Measurements from ENCODE around the gene TGFA. TPM values are rescaled to one million over a fixed set of nuclear protein-coding genes. Genes with fewer than 3 reads are reported as not detected.

TGFA gene
- total RNA-seq, 1 donor from 2014 or later: 1.4 TPM

DNA sequence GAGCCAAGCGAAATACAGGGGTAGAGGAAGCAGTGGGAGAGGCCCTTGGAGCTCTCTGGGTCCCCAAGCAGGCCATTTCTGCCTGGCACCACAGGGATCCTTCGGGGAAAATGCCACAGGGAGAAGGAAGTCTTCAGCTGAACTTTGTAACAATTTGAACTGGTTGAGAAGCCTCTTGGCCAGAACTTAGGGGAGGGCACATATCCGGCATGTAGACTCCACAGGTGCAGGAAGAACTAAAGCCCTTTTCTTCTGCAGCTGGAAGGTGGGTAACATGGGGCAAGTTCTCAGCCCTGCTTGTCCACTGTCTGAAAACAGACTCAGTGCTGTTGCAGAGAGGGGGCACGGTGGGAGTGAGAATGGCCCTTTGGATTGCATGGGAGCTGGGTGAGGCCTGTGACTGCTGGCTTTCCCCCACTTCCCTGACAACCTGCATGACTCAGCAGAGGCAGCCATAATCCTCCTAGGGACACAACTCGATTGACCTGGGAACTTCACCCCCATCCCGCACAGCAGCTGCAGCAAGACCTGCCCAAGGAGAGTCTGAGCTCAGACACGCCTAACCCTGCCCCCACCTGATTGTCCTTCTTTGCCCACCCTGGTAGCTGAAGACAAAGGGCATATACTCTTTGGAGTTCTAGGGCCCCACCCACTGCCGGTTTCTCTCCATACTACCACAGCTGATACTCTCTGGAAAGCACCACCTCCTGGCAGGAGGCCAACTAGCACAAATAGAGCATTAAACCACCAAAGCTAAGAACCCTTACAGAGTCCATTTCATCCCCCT is 150.2 kb downstream of the TGFA start:
- FAIRE-seq (no peak), DNase-seq (ENCODE audit: low read depth) (no peak)
- no peak overlapping the region for H2AFZ ChIP-seq (ENCODE audit: low read depth, low read length)
- peak overlapping the region; percentile 66 for H3K27ac Mint-ChIP-seq (ENCODE audit: unreplicated experiment)
- no peaks in the 10 kb centered on the region for H4K20me1 ChIP-seq (ENCODE audit: insufficient read depth, low read length)
- TF ChIP-seq EZH2 (IDR thresholded peaks at IDR 0.05; ENCODE audit: insufficient read depth, low read length): no peak
- TF ChIP-seq, protein P1, sequence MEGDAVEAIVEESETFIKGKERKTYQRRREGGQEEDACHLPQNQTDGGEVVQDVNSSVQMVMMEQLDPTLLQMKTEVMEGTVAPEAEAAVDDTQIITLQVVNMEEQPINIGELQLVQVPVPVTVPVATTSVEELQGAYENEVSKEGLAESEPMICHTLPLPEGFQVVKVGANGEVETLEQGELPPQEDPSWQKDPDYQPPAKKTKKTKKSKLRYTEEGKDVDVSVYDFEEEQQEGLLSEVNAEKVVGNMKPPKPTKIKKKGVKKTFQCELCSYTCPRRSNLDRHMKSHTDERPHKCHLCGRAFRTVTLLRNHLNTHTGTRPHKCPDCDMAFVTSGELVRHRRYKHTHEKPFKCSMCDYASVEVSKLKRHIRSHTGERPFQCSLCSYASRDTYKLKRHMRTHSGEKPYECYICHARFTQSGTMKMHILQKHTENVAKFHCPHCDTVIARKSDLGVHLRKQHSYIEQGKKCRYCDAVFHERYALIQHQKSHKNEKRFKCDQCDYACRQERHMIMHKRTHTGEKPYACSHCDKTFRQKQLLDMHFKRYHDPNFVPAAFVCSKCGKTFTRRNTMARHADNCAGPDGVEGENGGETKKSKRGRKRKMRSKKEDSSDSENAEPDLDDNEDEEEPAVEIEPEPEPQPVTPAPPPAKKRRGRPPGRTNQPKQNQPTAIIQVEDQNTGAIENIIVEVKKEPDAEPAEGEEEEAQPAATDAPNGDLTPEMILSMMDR (IDR thresholded peaks at IDR 0.05; ENCODE audit: insufficient read depth, low read depth, low read length): no peak
- no peak overlapping the region for H3K27ac ChIP-seq (ENCODE audit: low read depth, low read length)
- H3K4me1 ChIP-seq (ENCODE audit: insufficient read depth, low read length): no peaks in the 10 kb centered on the region
- peaks cover 10% of the 10 kb centered on the region for H3K27me3 ChIP-seq (ENCODE audit: insufficient read depth, low read length)
- H3K36me3 ChIP-seq (ENCODE audit: insufficient read depth, low read length): no peaks in the 10 kb centered on the region
- peaks cover 2% of the 10 kb centered on the region for H3K36me3 Mint-ChIP-seq (ENCODE audit: low read depth, unreplicated experiment)
- H3K79me2 ChIP-seq (ENCODE audit: insufficient read depth, low read length): no peaks in the 10 kb centered on the region
- no peak overlapping the region for H3K4me3 Mint-ChIP-seq (ENCODE audit: unreplicated experiment)
- no peak overlapping the region for H3K4me2 ChIP-seq (ENCODE audit: low read length)
- H3K27me3 Mint-ChIP-seq (ENCODE audit: low read depth, unreplicated experiment): peaks cover 17% of the 10 kb centered on the region
- no peaks in the 10 kb centered on the region for H3K9me3 ChIP-seq (ENCODE audit: insufficient read depth, low read depth, low read length)
- H3K9me3 Mint-ChIP-seq (ENCODE audit: unreplicated experiment): peaks cover 15% of the 10 kb centered on the region
- no peak overlapping the region for H3K4me3 ChIP-seq (ENCODE audit: insufficient read depth, low read depth, low read length)
- H3K4me1 Mint-ChIP-seq (ENCODE audit: low read depth, unreplicated experiment): no peaks in the 10 kb centered on the region
- H3K9ac ChIP-seq (ENCODE audit: low read length): no peak overlapping the region

DNA sequence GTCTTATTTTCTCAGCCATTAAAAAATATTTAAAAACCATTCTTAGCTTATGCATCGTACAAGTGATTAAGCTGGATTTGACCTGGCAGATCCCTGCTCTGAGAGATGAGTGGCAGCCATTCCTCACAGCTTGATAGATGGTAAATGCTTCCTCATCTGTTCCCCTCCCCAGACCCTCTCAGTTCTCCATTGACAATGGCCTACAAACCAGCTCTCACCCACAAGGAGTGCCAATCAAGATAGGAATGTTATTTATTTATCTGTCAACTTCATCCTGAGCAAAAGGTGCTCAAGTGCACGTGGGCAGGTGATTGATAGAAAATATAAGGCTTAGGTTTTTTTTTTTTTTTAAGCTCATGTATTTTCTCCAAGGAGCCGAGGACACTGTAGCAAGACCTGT is 153.1 kb downstream of the TGFA start:
- Histone ChIP-seq H3K4me3 (ENCODE audit: insufficient read depth, low read depth, low read length) (no peak overlapping the region), H3K27ac (ENCODE audit: low read depth, low read length) (no peak overlapping the region), H3K9me3 (ENCODE audit: insufficient read depth, low read depth, low read length) (no peaks in the 10 kb centered on the region), H3K36me3 (ENCODE audit: insufficient read depth, low read length) (no peaks in the 10 kb centered on the region), H3K4me1 (ENCODE audit: insufficient read depth, low read length) (no peaks in the 10 kb centered on the region), H2AFZ (ENCODE audit: low read depth, low read length) (no peak overlapping the region), H4K20me1 (ENCODE audit: insufficient read depth, low read length) (no peaks in the 10 kb centered on the region), H3K27me3 (ENCODE audit: insufficient read depth, low read length) (peaks cover 18% of the 10 kb centered on the region), H3K4me2 (ENCODE audit: low read length) (no peak overlapping the region), H3K9ac (ENCODE audit: low read length) (no peak overlapping the region), H3K79me2 (ENCODE audit: insufficient read depth, low read length) (no peaks in the 10 kb centered on the region)
- TF ChIP-seq, protein P1 (IDR thresholded peaks at IDR 0.05; ENCODE audit: insufficient read depth, low read depth, low read length): no peak
- no peak for TF ChIP-seq EZH2 (IDR thresholded peaks at IDR 0.05; ENCODE audit: insufficient read depth, low read length)
- no peaks in the 10 kb centered on the region for H3K4me1 Mint-ChIP-seq (ENCODE audit: low read depth, unreplicated experiment)
- FAIRE-seq: no peak
- DNase-seq (ENCODE audit: low read depth): no peak
- H3K9me3 Mint-ChIP-seq (ENCODE audit: unreplicated experiment): peaks cover 17% of the 10 kb centered on the region
- H3K27me3 Mint-ChIP-seq (ENCODE audit: low read depth, unreplicated experiment): peaks cover 19% of the 10 kb centered on the region
- no peak overlapping the region for H3K4me3 Mint-ChIP-seq (ENCODE audit: unreplicated experiment)
- no peak overlapping the region for H3K27ac Mint-ChIP-seq (ENCODE audit: unreplicated experiment)
- peaks cover 2% of the 10 kb centered on the region for H3K36me3 Mint-ChIP-seq (ENCODE audit: low read depth, unreplicated experiment)

DNA sequence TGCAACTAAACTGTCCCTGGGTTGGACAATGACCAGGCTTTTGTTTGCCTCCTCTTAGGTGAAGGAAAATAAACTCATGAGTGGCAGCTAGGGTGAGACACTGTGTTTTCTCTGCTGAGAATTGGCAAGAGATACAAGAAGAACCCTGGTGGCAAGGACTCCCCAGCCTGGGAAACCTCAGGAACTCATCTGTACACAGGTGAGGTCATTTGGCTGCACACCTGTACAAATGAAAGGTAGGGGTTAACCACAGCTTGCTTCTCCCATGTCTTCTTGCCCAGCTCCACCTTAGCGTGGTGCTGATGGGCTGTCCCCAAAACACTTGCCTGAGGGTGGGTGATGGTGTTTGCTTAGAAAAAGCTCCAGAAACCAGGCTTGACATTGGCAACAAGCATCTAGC is 154.6 kb downstream of the TGFA start:
- no peak overlapping the region for H3K9ac ChIP-seq (ENCODE audit: low read length)
- H3K9me3 ChIP-seq (ENCODE audit: insufficient read depth, low read depth, low read length): no peaks in the 10 kb centered on the region
- no peak for FAIRE-seq
- Mint-ChIP-seq H3K4me1 (ENCODE audit: low read depth, unreplicated experiment) (no peaks in the 10 kb centered on the region), H3K4me3 (ENCODE audit: unreplicated experiment) (no peak overlapping the region), H3K27ac (ENCODE audit: unreplicated experiment) (no peak overlapping the region), H3K27me3 (ENCODE audit: low read depth, unreplicated experiment) (peaks cover 25% of the 10 kb centered on the region), H3K9me3 (ENCODE audit: unreplicated experiment) (peaks cover 14% of the 10 kb centered on the region), H3K36me3 (ENCODE audit: low read depth, unreplicated experiment) (no peaks in the 10 kb centered on the region)
- no peaks in the 10 kb centered on the region for H3K4me1 ChIP-seq (ENCODE audit: insufficient read depth, low read length)
- H4K20me1 ChIP-seq (ENCODE audit: insufficient read depth, low read length): no peaks in the 10 kb centered on the region
- H3K27ac ChIP-seq (ENCODE audit: low read depth, low read length): no peak overlapping the region
- no peak overlapping the region for H3K4me2 ChIP-seq (ENCODE audit: low read length)
- no peak overlapping the region for H2AFZ ChIP-seq (ENCODE audit: low read depth, low read length)
- peaks cover 20% of the 10 kb centered on the region for H3K27me3 ChIP-seq (ENCODE audit: insufficient read depth, low read length)
- TF ChIP-seq EZH2 (IDR thresholded peaks at IDR 0.05; ENCODE audit: insufficient read depth, low read length): no peak
- TF ChIP-seq, protein P1 (IDR thresholded peaks at IDR 0.05; ENCODE audit: insufficient read depth, low read depth, low read length): no peak
- no peak for DNase-seq (ENCODE audit: low read depth)
- H3K36me3 ChIP-seq (ENCODE audit: insufficient read depth, low read length): no peaks in the 10 kb centered on the region
- H3K4me3 ChIP-seq (ENCODE audit: insufficient read depth, low read depth, low read length): no peak overlapping the region
- H3K79me2 ChIP-seq (ENCODE audit: insufficient read depth, low read length): no peaks in the 10 kb centered on the region

Data from astrocyte (in vitro differentiated cells and primary cell).